AG04449 (cell line): ENCODE results near the gene F2R.

Experiments used
- CTCF ChIA-PET: fragments of 350-600 bp; formaldehyde crosslinking; extraction: SDS; loops from one replicate; lab custom pipeline; 2021; ENCODE audit warnings: antibody characterized with exemption; lab: Yijun Ruan, JAX
- POLR2A ChIA-PET: fragments of 400-600, 350-600 bp; formaldehyde crosslinking; extraction: SDS; loops from one replicate; lab custom pipeline; 2020; ENCODE audit warnings: antibody characterized with exemption, inconsistent platforms; lab: Yijun Ruan, JAX
- DNase-seq: peaks from one replicate; pipeline ENCODE4 v3.0.0-alpha.2; 2010; ENCODE audit warnings: low read depth, low spot score
- H3K4me3 ChIP-seq: 2 replicates; pipeline ENCODE4 v1.5.1; 2011; ENCODE audit warnings: low read depth, mild to moderate bottlenecking, control low read depth, low read length
- TF ChIP-seq, protein P1 (sequence below): IDR thresholded peaks from one replicate; pipeline ENCODE4 v1.5.1; 2011; ENCODE audit warnings: mild to moderate bottlenecking, moderate library complexity, low read length, control low read depth, inconsistent platforms; ENCODE audit not compliant: insufficient read depth; ENCODE audit errors: missing control alignments

Gene F2R

DNA sequence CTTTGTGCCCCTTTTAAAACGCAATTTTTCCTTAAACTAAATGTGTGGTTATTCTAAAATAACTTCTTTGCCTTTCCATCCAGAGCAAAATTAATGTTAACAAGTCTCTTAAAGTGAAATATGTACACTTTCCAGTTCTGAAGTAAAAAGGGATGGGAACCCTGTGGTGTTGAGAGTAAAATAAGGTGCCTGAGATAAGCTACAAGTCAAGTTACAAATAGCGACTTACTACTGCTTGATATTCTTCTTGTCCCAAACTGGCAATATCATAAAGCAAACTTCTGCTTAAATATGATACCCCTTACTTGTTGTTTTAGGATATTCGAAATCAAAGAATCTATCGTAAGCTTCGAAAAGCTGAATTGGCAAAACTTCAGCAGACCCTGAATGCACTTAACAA lies 18.3 kb upstream of the F2R start:
- ChIA-PET CTCF (no interaction called here), POLR2A (no interaction called here)
- no peak for DNase-seq
- TF ChIP-seq, protein P1, sequence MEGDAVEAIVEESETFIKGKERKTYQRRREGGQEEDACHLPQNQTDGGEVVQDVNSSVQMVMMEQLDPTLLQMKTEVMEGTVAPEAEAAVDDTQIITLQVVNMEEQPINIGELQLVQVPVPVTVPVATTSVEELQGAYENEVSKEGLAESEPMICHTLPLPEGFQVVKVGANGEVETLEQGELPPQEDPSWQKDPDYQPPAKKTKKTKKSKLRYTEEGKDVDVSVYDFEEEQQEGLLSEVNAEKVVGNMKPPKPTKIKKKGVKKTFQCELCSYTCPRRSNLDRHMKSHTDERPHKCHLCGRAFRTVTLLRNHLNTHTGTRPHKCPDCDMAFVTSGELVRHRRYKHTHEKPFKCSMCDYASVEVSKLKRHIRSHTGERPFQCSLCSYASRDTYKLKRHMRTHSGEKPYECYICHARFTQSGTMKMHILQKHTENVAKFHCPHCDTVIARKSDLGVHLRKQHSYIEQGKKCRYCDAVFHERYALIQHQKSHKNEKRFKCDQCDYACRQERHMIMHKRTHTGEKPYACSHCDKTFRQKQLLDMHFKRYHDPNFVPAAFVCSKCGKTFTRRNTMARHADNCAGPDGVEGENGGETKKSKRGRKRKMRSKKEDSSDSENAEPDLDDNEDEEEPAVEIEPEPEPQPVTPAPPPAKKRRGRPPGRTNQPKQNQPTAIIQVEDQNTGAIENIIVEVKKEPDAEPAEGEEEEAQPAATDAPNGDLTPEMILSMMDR = no peak
- H3K4me3 ChIP-seq = no peak overlapping the region

DNA sequence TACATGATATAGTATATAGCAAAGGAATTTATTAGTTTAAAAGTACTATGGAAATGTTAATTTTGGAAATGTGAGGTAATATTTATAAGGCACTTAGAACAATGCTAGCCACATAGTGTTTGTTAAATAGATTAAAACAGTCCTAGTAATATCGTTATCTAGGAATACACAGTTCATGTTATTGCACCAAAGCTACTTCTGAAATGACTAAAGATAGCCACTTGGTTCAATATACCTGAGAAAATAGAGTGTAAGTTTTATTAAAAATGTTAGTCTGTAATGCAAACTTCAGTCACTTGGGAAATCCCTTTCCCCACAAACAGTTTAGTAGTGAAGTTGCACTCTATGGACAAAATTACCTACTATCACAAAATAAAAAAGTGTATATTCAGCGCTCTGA lies 15.4 kb upstream of the F2R start:
- CTCF ChIA-PET = interaction anchor here (1.0 to 1.1 kb wide), 2 partner anchors 73 to 99 kb away, joined by 3 read pairs; no protein-coding TSS in a partner anchor

DNA sequence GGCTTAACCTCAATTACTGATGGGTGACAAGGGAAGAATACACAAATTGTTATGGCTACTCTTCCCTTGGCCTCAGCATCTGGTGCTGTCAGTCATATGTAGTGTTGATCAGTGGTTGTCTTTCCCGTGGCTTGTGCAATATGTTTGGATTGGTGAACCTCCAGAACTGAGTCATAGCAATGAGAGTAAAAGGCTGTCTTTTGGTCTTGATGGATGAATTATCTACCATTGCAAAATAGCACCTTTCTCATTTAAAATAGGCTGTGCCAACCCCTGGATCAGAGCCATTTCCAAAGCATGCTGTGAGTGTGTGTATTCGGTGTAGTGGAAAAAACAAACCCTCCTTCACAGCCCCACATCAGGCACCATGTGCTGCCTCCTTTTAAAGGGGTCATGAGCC lies 14.6 kb upstream of the F2R start:
- TF ChIP-seq, protein P1 = no peak
- DNase-seq = no peak
- CTCF ChIA-PET = interaction anchor here (1.0 to 1.1 kb wide), 2 partner anchors 73 to 100 kb away, joined by 3 read pairs; no protein-coding TSS in a partner anchor

More for the DNA sequence above, 15.4 kb upstream of the F2R start:
- TF ChIP-seq, protein P1 = no peak
- no peak for DNase-seq
- no peak overlapping the region for H3K4me3 ChIP-seq
- POLR2A ChIA-PET = no interaction called here

DNA sequence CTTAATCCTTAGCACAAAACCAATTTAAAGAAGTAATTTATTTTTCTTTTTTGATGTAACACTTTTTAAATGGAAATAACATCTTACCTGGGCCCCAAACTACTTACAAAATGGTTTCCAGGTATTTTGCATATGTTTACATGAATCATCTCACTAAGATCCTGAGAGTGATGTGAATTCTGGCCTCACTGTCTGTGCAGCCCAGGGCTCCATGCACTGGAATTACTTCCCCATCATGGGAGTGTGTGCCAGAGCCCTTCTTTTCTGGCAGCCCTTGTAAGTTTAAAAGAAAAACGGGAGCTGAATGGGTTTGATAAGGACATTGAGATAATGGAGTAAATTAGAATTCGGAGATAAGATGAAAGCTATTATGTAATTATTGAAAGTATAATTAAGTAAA lies 12.2 kb upstream of the F2R start:
- H3K4me3 ChIP-seq = no peak overlapping the region
- no peak for DNase-seq
- ChIA-PET CTCF (interaction anchor here (0.6 to 2.5 kb wide), 4 partner anchors 12 to 71 kb away, joined by 3 to 8 read pairs (median 5); no protein-coding TSS in a partner anchor), POLR2A (interaction anchor here (0.7 kb wide), 1 partner anchor 14 kb away, joined by 3 read pairs; no protein-coding TSS in a partner anchor)
- TF ChIP-seq, protein P1 = no peak

More for the DNA sequence above, 14.6 kb upstream of the F2R start:
- no peak overlapping the region for H3K4me3 ChIP-seq
- POLR2A ChIA-PET = no interaction called here

DNA sequence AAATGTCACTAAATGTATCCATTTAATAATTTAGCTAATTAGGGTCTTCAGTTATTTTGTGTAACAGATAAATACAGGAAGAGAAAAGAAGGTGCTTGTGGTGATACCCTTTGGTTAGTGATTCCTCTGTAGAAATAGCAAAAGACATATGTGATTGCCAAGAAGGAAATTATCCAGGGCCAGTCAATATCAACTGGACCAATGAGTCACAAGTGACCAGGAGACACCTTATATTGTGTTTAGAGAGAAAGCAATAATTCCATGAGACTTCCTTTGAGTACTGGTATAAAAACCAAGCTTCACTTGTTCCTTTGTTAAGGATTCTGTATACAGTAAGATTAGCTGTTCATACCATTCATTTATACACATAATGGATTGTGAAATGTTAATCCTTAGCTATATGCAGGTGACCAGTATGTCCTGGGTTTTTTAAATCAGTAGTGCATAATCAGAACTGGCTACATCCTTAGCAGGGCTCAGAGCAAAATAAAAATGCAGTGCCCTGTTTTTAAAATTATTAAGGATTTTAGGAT lies 11.7 kb upstream of the F2R start:
- DNase-seq = no peak
- POLR2A ChIA-PET = interaction anchor here (0.7 kb wide), 1 partner anchor 15 kb away, joined by 3 read pairs; no protein-coding TSS in a partner anchor
- CTCF ChIA-PET = interaction anchor here (0.6 to 2.5 kb wide), 4 partner anchors 12 to 70 kb away, joined by 3 to 8 read pairs (median 5); no protein-coding TSS in a partner anchor
- H3K4me3 ChIP-seq = no peak overlapping the region
- TF ChIP-seq, protein P1 = no peak

DNA sequence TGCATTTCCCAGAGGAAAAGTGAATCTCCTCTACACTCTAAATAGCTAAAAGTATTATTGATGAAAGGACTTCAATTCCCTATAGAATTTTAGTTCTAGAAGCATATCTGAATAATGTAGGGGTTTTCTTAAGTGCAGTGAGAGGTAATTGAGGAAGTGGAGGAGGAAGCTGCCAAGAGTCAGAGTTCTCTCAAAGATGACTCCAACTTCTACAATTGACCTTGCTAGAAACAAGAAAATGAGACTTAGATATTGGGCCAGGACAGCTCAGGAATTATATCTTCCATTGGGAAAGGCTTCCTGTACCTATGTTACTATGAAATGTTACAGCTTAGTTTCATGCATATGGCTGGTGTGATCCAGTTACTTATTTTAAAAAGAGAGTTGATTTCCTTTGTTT lies 10.4 kb upstream of the F2R start:
- no peak overlapping the region for H3K4me3 ChIP-seq
- CTCF ChIA-PET = interaction anchor here (1.0 to 2.5 kb wide), 3 partner anchors 14 to 39 kb away, joined by 3 to 8 read pairs (median 6); no protein-coding TSS in a partner anchor
- TF ChIP-seq, protein P1 = no peak
- DNase-seq = no peak
- POLR2A ChIA-PET = no interaction called here
